GM18517 (cell line): ENCODE measurements around the gene LGALS9.
"Not testable (repeated sequence)": the region's sequence is repeated elsewhere in the genome, so short reads cannot be mapped to it uniquely, and the experiment has no call there.

ENCODE experiments used
- ATAC-seq: cut with Tn5 transposase; IDR thresholded peaks from one replicate; pipeline ENCODE4 v1.9.1; 2021; ENCODE audit warnings: mild to moderate bottlenecking, moderate library complexity; ENCODE audit not compliant: unreplicated experiment

LGALS9 gene

DNA sequence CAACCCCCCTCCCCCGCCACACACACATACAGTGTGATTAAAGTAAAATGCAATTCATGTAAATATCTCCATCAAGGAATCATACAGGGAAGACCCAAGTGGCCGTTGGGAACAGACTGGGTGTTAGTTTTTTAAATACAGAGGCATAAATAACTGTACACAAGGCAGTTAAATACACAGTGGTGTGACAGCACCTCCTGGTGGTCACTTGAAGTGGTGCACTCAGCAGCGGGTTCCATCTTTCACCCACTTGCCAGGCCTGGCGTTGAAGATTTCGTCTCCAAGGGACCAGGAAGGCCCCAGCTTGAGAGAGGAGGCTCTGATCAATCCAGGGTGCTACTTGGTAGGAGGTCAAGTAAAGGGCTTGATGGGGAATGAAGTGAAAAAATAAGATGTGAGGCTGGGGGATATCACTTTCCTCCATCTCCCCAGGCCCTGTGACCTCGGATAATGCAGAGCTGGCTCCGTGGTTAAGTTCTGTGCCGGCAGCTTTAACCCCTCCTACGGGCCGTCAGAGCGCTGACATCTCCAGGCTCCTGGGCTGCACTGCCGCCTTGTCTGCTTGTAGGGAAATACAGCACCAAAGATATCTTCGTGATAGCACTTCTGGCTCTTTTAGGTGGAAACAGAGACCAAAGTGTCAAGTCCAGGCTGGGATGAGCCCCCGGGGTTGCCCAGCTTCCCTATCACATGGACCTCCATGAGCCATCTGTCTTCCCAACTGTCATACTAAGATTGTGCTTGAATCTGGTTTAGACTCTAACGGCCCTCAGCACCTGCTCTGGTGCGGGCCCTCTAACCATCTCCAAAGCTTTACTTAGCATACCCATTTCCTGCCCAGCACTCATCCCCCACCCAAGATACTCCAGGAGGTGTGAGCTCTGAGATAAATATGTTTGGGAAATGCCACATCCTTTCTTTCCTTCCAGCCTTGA is 20.7 kb downstream of the LGALS9 start:
- ATAC-seq = no peak

DNA sequence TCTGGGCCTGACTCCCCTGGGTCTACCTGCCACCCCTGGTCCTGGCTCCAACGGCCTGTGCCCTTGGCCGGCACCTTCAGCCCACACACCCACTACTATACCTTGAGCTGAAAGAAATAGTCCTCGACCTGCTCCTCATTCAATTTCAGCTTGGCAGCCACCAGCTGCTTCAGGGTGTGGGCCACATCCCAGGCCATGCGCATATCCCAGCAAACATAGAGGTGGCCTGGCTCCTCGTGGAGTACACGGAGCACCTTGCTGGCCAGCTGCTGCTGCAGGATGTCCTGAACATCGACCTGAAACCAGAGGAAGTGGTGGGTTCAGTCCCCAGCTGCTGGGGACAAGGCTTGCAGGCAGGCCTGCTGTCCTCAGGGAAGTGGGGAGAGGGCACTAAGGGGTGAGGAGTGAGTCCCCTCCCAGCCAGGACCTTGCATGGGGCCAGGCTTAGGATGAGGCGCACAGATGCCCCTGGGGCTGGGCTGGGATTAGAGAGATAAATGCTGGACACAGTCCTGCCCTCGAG is 22.5 kb downstream of the LGALS9 start:
- not testable (repeated sequence) for ATAC-seq

DNA sequence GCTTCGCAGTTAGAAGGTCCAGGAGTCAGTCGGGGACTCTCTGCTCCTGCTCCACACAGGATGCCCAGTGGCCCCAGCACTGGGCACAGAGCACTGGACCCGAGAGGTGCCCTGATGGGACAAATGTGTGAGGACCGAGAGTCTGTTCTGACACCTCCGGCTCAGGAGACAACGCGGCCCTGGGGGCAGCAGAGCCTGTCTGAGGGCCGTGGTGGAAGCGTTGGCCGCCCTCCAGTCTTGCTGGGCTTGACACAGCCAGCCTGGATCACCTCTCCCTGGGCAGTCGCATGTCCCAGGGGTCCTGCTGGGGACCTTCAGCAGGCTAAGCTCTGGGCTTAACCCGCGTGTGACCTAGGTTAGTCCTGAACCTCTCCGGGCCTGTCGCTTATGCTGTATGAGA is 23.1 kb downstream of the LGALS9 start:
- ATAC-seq = no peak

DNA sequence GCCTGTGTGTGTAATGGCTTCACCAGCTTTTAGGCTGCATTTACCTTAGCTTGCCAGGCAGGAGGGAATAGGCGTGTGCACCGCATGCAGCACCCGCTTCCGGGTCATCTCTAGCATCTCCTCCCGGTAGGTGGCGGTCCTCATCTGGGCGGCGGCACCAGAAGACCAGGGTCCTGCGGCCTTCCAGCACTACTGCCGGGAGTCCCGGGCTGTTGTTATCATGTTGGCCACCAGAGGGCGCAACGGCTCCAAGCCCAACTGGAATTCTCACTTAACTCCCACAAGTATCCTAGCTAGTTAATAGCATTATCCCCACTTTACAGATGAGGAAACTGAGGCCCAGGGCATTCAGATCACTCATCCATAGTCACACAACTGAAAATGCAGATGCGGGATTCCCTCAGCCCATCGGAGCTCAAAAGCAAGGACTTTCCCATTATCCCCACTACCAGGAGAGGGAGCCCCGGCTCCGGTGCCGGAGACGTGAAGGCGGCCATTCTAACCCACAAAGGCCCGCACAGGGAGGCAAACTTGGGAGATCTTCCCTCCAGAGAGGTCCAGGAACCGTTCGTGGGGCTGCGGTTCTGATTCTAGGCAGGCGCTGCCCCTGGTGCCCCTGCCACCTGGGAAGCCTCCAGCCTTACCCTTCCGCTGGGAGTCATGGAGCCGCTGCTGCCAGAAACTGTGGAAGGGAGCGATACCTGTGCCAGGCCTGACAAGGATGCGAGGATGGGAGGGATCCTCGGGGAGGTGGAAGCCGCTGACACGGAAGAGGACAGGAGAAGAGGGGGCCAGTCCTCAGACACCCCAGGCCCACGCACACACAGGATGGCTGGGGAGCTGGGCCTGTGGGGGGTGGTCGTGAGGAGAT is 23.9 kb downstream of the LGALS9 start:
- peak; percentile 90 for ATAC-seq

DNA sequence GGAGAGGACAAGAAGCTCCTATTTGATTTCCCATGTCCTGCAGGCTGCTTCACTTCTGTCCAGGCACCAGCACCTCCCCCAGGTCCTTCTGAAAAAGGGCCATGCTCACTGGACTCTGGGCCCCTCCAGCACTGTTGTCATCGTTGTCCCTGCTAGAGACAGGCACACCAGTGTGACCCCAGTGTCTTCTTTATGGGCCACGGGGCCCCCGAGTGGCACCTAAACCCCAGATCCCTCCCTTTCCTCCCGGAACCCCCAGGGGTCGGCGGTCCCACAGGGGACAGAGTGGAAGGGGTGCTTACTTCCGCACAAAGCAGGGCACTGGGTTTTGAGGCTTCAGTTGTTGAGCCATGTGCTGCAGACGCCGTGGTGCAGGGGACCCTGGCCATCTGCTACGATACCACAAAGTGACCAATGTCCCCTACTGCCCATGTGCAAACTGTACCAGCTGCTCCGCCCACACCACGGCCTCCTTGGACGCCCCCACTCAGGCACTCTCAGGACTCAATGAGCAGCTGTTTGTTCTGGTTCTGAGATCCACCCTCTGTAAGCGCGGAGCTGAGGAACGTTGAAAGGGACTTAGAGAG is 24.6 kb downstream of the LGALS9 start:
- ATAC-seq = not testable (repeated sequence)

DNA sequence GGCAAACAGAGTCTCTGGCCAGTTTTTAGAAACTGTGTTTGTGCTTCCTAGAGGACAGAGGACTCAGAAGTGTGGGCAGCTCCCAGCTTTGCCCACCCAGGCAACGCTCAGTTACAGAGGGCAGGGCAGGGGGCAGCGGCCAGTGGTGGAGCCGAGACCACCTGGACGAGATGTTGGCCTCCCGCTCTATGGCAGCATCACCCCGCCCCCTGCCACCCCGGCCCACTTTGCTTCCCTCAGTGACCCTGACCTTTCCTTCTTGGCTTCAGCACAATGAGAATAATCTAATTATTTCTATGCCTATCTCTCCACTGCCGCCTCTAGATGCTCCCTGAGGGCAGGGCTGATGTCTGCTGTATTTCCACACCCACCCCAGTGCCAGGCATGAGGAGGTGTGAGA is 25.6 kb downstream of the LGALS9 start:
- not testable (repeated sequence) for ATAC-seq

DNA sequence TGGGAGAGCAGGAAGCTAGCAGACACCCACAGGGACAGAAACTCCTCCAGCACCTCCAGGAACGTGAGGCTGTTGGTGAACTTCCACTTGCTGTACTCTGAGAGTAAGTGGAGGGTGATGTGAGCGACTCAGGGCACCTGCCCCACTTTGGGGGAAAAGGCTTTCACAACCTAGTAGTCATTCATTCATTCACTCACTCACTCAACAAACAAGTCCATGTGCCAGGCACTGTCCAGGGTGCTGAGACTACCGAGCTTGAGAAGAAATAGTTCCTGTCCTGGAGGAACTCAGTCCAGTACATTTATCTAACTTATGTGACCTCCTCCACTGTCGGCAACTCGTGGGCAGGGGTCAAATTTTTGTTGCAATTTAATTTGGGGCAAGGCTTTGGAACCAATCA is 26.6 kb downstream of the LGALS9 start:
- no peak for ATAC-seq

DNA sequence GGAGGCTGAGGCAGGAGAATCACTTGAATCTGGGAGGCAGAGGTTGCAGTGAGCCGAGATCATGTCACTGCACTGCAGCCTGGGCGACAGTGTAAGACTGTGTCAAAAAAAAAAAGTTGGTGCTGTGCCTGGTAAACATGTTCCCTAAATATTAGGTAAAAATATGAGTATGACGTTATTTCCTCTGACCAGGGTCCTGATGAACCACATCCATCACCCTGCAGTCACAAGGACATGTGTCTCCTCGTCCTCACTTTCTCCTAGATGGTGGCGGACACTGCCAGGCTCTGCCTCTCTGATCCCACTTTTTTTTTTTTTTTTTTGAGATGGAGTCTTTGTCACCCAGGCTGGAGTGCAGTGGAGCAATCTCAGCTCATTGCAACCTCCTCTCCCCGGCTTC is 28.7 kb downstream of the LGALS9 start:
- no peak for ATAC-seq

DNA sequence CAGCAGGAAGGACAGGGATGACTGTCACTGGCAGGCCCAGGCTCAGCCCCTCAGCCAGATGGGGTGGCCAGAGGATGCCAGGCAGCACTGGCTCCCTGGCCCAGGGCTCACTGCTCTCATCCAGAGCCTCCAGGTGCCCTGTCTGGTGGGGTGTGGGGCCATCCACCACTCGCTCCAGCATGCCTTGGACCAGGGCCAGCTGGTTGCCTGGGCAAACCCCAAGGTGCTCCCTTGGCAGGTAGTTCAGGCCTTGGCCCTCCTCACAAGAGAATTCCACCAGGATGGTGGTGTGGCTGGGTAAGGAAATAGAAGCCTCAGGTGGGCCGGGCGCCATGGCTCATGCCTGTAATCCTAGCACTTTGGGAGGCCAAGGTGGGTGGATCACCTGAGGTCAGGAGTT is 29.4 kb downstream of the LGALS9 start:
- ATAC-seq = no peak

DNA sequence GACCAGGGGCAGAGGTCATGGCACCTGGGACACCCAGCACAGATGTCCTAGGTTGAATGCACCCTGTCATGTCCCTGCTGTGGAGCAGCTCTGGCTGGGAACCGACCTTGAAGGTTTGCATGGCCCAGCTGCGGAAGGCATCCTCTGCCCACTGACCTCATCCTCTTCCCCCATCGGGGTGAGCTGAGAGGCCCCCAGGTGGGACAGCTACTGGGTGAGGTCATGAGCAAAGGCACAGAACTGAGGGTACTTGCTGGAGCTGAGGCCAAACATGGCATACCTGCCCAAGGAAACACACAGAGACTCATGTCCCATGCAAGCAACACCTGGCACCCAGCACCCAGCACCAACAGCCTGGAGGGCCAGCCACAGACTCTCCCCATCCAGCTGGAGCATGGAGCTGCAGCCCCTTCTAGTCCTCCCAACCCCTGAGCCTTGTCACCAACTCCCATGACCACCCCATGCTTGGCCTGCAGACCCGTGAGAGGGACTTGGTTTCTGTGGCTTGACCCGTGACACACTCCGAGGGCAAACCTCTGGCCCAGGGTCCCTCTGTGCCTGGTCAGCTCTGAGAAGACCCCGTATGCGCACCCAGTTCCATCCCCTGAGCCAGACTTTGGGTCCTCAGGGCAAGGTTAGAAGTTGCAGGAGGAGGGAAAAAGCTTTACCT is 33.1 kb downstream of the LGALS9 start:
- no peak for ATAC-seq

DNA sequence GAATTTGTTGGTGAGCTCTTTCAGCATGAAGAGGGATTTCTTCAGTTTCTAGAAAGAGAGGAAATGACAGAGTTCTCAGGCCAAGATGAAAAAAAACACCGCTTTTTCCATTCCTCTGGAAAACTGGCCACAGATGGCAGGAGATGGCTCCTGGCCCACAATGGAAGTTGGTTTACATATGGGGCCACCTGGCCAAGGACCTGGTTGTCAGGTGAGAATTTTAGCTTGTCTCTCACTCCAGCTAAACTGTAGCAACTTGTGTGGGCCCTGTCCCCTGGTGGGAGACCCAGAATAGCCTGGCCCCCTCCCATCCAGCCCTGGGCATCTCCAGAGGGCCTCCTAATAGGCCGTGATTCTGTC is 33.6 kb downstream of the LGALS9 start:
- no peak for ATAC-seq

DNA sequence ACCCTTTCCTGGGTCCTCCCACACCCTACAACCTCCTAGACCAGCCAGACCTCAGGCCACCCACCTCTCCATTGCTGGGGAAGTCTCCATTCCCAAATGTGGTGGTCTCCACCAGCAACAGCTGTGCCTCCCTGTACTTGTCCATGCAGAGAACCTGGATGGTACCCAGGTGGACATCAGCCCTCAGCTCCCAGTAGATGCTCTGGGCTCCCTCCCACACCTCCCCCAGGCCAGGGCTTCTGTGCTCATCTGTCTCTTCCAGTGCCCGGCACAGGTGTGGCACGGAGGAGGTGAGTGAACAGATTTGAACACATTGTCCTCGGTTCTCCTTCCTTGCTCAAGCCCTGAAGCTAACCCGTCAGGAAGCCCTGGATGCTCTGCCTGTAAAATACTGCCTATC is 34.6 kb downstream of the LGALS9 start:
- no peak for ATAC-seq

DNA sequence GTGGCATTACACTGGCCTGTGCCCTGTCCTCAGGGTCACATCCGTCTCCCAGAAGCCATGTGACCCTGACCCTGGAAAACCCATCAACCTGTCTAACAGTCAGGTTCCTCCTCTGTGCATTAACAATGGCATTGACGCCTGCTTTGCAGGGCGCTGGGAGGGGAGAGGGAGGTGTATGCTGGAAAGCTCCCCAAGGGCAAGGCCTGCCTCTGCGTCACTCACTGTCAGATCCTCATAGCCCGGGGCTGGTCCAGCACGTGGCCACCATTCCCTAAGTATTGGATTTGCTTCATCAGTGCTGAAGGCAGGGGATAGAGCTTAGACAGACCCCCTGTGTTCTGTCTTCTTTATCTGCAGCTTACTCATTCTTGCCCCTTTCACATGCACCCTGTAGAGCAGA is 35.3 kb downstream of the LGALS9 start:
- not testable (repeated sequence) for ATAC-seq

DNA sequence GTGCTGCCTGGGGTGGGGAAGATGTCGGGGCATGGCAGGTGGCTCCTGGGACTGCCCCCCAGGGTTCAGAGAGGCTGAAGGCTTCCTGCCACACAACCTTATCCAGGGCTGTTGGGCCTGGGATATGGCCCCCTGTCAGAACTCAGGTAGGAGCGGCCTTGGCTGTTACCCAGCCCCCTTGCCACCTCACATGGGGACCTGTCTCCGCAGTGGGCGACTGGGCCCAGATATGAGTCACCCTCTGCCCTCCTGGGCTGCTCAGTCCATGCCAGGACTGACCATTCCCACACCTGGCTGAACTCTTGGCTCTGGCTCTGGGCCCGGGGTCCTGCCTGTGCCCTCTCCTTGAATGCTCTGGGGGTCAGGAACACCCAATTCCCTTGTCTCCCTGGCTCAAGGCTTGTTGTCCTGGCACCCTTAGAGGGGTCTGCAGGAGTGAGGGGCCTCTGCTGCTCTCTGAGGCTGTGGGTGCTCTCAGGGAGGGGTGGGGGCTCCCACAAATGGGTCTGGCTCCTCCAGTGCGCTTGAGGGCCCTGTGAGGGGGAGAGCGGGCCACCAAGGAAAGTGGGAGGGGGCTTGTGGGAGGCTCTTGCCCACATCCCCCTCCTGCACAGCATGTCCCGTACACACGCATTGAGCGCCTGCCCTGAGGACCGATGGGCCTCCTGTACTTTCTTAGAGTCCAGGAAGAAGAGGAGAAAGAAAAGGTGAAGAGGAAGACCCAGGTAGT is 36.0 kb downstream of the LGALS9 start:
- ATAC-seq = no peak

DNA sequence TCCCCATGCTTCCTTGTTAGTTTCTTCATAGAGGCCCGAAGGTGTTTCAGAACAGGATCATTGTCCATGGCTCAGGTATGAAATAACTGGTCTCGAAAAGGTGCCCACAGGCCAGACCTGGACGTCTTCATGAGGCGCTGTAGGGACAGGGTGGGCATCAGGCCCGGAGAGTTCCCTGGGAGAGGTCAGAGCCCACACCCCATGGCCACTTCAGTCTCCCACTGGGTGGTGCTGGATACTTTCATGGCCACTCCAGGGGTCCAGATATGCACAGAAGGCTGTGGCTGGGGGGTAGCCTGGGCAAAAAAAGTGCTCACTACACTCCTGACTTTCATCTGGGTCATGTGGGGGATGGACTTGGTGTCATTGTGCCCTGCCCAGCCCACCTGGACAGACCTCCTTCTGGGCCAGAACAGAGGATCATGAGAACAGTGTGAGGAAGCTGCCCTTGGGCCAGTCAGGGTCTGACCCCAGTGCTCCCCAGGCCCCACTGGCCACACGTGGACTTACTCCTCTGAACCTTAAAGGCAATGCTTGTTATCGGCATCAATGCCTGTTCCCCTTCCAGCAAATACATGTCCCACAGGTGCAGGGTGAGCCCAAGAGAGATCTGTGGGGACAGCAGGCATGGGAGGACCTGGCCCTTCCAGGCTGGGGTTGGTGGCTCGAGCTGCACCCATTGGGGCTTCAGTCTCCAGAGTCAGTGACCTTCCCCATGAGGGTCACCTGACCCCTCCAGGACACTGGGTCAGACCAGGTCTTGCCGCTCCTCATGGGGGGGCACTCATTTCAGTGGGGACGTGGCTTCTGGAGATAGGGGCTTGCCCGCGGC is 36.9 kb downstream of the LGALS9 start:
- ATAC-seq = no peak

DNA sequence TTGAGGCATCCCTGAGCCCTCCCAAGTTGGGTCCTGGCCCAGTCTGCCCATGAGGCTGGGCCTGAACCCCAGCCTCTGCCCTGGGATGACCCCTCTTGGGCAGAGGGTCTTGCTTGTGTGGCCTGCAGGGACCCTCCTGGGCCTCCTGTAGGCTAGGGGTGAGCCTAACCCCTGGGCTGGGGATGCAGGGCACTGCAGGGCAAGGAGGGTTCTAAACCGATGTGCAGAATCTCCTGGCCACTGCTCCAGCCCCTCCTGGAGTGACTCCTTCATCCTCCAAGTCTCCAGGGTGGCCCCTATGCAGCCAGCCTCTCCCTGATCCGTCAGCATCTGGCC is 37.5 kb downstream of the LGALS9 start:
- ATAC-seq = no peak

DNA sequence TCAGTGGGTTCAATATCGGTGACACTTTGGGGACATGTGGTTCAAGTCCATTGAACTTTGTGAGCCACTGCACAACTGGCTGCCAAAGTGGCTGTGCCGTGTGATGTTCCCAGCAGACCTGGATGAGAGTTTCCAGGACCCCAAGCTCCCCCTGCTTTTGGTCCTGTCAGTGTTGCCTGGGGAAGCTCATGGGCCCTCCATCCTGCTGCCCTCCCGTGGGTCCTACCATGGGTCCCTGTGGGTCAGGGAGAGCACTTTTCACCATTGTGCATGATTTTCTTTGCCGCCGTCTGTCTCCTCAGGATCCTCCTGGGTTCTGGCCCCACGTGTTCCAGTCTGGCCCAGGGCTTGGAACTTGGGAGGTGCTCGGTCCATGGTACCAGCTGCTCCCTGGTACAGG is 38.1 kb downstream of the LGALS9 start:
- ATAC-seq = no peak

DNA sequence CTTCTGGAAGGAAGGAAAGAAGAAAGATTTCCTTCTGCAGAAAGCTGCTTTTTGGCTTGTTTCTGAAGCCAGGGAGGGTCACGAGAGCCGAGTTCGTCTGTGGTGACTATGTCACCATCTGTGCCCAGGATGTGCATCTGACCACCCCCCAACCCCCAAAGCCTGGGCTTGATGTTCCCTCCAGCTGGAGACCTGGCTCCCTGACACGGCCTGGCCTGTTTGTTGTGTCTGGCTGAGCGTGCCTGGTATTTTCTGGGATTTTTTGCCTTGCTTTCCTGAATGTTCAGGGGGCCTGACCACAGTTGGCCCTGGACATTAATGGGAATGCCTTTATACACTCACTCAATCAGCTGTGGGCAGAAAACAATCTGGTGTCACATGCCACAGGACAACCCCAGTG is 38.9 kb downstream of the LGALS9 start:
- no peak for ATAC-seq

DNA sequence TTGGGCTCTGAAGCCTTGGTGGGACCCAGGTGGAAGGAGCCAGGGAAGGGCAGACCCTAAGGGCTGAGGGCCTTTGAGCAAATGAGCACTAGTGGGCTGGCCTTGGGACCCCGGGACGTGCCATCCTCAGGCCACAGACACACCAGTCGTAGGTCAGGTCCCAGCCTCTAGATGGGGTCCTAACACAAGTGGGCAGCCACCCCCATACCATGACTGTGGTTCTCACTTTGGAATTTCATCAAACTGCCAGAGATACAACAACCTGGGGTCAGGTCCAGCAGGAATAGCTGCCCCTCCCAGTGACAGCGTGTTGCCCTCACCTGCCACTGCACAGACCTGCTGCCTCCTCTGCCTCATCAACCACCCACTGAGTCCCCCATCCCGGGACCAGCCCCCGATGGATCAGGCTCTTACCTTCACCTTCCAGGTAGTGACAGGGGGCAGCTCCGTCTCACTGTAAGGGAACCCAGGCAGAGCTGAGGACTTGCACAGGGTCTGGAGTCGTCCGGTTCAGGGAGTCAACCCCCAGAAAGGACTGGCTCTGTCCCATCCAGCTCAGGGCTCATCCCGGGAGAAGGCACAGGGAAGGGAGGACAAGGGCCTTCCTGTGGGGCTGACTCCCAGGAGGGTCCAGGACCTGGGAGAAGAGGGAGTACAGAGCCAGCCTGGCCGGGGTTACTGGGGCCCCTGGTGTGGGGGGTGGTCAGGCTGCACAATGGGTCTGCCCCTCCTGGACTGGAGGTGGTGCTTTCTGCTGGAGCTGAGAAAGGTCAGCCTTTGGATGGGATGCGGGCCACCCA is 40.0 kb downstream of the LGALS9 start:
- ATAC-seq = no peak
